OCI-LY1 (cell line): ENCODE results near the gene MALT1.

ENCODE experiments used
- EZH2 ChIP-seq: fragments of 200-600 bp; sonication (generic), shearing (Covaris generic); IDR thresholded peaks from 2 replicates; pipeline ENCODE4 v1.8.0; 2017; ENCODE audit warnings: borderline replicate concordance, mixed run types, mild to moderate bottlenecking, antibody characterized with exemption, low read length, moderate library complexity, mixed read lengths
- TF ChIP-seq, protein P1 (sequence below): fragments of 200-600 bp; sonication (generic), shearing (Covaris generic); IDR thresholded peaks from 2 replicates; pipeline ENCODE4 v1.5.1; 2017; ENCODE audit warnings: mild to moderate bottlenecking, antibody characterized with exemption, low read length, moderate library complexity, mixed read lengths

GRCh38 chr18:58630071-58630470, 41.2 kb upstream of the MALT1 start:
- TF ChIP-seq, protein P1, sequence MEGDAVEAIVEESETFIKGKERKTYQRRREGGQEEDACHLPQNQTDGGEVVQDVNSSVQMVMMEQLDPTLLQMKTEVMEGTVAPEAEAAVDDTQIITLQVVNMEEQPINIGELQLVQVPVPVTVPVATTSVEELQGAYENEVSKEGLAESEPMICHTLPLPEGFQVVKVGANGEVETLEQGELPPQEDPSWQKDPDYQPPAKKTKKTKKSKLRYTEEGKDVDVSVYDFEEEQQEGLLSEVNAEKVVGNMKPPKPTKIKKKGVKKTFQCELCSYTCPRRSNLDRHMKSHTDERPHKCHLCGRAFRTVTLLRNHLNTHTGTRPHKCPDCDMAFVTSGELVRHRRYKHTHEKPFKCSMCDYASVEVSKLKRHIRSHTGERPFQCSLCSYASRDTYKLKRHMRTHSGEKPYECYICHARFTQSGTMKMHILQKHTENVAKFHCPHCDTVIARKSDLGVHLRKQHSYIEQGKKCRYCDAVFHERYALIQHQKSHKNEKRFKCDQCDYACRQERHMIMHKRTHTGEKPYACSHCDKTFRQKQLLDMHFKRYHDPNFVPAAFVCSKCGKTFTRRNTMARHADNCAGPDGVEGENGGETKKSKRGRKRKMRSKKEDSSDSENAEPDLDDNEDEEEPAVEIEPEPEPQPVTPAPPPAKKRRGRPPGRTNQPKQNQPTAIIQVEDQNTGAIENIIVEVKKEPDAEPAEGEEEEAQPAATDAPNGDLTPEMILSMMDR: no peak
- no peak for TF ChIP-seq EZH2
